ENCODE measurements around the gene RBMS1.

- TF ChIP-seq, protein P1, sequence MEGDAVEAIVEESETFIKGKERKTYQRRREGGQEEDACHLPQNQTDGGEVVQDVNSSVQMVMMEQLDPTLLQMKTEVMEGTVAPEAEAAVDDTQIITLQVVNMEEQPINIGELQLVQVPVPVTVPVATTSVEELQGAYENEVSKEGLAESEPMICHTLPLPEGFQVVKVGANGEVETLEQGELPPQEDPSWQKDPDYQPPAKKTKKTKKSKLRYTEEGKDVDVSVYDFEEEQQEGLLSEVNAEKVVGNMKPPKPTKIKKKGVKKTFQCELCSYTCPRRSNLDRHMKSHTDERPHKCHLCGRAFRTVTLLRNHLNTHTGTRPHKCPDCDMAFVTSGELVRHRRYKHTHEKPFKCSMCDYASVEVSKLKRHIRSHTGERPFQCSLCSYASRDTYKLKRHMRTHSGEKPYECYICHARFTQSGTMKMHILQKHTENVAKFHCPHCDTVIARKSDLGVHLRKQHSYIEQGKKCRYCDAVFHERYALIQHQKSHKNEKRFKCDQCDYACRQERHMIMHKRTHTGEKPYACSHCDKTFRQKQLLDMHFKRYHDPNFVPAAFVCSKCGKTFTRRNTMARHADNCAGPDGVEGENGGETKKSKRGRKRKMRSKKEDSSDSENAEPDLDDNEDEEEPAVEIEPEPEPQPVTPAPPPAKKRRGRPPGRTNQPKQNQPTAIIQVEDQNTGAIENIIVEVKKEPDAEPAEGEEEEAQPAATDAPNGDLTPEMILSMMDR (conservative IDR thresholded peaks at IDR 0.05; ENCODE audit: low read depth in 2 of 2), result no peak
- TF ChIP-seq, protein P2, sequence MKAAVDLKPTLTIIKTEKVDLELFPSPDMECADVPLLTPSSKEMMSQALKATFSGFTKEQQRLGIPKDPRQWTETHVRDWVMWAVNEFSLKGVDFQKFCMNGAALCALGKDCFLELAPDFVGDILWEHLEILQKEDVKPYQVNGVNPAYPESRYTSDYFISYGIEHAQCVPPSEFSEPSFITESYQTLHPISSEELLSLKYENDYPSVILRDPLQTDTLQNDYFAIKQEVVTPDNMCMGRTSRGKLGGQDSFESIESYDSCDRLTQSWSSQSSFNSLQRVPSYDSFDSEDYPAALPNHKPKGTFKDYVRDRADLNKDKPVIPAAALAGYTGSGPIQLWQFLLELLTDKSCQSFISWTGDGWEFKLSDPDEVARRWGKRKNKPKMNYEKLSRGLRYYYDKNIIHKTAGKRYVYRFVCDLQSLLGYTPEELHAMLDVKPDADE (IDR thresholded peaks at IDR 0.05), result no peak
- TF ChIP-seq, protein P3, sequence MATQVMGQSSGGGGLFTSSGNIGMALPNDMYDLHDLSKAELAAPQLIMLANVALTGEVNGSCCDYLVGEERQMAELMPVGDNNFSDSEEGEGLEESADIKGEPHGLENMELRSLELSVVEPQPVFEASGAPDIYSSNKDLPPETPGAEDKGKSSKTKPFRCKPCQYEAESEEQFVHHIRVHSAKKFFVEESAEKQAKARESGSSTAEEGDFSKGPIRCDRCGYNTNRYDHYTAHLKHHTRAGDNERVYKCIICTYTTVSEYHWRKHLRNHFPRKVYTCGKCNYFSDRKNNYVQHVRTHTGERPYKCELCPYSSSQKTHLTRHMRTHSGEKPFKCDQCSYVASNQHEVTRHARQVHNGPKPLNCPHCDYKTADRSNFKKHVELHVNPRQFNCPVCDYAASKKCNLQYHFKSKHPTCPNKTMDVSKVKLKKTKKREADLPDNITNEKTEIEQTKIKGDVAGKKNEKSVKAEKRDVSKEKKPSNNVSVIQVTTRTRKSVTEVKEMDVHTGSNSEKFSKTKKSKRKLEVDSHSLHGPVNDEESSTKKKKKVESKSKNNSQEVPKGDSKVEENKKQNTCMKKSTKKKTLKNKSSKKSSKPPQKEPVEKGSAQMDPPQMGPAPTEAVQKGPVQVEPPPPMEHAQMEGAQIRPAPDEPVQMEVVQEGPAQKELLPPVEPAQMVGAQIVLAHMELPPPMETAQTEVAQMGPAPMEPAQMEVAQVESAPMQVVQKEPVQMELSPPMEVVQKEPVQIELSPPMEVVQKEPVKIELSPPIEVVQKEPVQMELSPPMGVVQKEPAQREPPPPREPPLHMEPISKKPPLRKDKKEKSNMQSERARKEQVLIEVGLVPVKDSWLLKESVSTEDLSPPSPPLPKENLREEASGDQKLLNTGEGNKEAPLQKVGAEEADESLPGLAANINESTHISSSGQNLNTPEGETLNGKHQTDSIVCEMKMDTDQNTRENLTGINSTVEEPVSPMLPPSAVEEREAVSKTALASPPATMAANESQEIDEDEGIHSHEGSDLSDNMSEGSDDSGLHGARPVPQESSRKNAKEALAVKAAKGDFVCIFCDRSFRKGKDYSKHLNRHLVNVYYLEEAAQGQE (IDR thresholded peaks at IDR 0.05; ENCODE audit: unreplicated experiment), result no peak
- no peak for TF ChIP-seq POLR2AphosphoS5 (IDR thresholded peaks at IDR 0.05; ENCODE audit: low read depth)
- no peak for TF ChIP-seq ZNF331 (CRISPR knock-in tag; IDR thresholded peaks at IDR 0.05; ENCODE audit: low read depth)
- TF ChIP-seq EZH2 (IDR thresholded peaks at IDR 0.05; ENCODE audit: low read depth, unreplicated experiment), result no peak
- TF ChIP-seq STAT1 (IDR thresholded peaks at IDR 0.05; ENCODE audit: unreplicated experiment), result no peak
- TF ChIP-seq JUNB (IDR thresholded peaks at IDR 0.05; ENCODE audit: unreplicated experiment), result no peak
- no peak for TF ChIP-seq EZH2phosphoT487 (IDR thresholded peaks at IDR 0.05; ENCODE audit: unreplicated experiment)
- TF ChIP-seq CREB1 (CRISPR knock-in tag; IDR thresholded peaks at IDR 0.05; ENCODE audit: low read depth), result no peak
- TF ChIP-seq, protein P4, sequence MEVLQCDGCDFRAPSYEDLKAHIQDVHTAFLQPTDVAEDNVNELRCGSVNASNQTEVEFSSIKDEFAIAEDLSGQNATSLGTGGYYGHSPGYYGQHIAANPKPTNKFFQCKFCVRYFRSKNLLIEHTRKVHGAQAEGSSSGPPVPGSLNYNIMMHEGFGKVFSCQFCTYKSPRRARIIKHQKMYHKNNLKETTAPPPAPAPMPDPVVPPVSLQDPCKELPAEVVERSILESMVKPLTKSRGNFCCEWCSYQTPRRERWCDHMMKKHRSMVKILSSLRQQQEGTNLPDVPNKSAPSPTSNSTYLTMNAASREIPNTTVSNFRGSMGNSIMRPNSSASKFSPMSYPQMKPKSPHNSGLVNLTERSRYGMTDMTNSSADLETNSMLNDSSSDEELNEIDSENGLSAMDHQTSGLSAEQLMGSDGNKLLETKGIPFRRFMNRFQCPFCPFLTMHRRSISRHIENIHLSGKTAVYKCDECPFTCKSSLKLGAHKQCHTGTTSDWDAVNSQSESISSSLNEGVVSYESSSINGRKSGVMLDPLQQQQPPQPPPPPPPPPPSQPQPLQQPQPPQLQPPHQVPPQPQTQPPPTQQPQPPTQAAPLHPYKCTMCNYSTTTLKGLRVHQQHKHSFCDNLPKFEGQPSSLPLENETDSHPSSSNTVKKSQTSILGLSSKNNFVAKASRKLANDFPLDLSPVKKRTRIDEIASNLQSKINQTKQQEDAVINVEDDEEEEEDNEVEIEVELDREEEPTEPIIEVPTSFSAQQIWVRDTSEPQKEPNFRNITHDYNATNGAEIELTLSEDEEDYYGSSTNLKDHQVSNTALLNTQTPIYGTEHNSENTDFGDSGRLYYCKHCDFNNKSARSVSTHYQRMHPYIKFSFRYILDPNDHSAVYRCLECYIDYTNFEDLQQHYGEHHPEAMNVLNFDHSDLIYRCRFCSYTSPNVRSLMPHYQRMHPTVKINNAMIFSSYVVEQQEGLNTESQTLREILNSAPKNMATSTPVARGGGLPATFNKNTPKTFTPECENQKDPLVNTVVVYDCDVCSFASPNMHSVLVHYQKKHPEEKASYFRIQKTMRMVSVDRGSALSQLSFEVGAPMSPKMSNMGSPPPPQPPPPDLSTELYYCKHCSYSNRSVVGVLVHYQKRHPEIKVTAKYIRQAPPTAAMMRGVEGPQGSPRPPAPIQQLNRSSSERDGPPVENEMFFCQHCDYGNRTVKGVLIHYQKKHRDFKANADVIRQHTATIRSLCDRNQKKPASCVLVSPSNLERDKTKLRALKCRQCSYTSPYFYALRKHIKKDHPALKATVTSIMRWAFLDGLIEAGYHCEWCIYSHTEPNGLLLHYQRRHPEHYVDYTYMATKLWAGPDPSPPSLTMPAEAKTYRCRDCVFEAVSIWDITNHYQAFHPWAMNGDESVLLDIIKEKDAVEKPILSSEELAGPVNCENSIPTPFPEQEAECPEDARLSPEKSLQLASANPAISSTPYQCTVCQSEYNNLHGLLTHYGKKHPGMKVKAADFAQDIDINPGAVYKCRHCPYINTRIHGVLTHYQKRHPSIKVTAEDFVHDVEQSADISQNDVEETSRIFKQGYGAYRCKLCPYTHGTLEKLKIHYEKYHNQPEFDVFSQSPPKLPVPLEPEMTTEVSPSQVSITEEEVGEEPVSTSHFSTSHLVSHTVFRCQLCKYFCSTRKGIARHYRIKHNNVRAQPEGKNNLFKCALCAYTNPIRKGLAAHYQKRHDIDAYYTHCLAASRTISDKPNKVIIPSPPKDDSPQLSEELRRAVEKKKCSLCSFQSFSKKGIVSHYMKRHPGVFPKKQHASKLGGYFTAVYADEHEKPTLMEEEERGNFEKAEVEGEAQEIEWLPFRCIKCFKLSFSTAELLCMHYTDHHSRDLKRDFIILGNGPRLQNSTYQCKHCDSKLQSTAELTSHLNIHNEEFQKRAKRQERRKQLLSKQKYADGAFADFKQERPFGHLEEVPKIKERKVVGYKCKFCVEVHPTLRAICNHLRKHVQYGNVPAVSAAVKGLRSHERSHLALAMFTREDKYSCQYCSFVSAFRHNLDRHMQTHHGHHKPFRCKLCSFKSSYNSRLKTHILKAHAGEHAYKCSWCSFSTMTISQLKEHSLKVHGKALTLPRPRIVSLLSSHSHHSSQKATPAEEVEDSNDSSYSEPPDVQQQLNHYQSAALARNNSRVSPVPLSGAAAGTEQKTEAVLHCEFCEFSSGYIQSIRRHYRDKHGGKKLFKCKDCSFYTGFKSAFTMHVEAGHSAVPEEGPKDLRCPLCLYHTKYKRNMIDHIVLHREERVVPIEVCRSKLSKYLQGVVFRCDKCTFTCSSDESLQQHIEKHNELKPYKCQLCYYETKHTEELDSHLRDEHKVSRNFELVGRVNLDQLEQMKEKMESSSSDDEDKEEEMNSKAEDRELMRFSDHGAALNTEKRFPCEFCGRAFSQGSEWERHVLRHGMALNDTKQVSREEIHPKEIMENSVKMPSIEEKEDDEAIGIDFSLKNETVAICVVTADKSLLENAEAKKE (CRISPR knock-in tag; IDR thresholded peaks at IDR 0.05), result no peak
- no peak for TF ChIP-seq ZNF114 (CRISPR knock-in tag; IDR thresholded peaks at IDR 0.05)
- no peak for TF ChIP-seq NANOG (IDR thresholded peaks at IDR 0.05; ENCODE audit: borderline replicate concordance)
These were observed 118.6 kb downstream of the RBMS1 start for GRCh38 chr2:160375037-160375436.

All from GM23338 (cell line).